DND-41 (cell line): ENCODE results near the gene ALG8.

ENCODE experiments used
- ATAC-seq: fragments of 200-7000 bp; cut with Tn5 transposase; 3 replicates; pipeline ENCODE4 v1.9.1; 2021; ENCODE audit warnings: low read depth; ENCODE audit not compliant: insufficient read depth
- DNase-seq: peaks from one replicate; pipeline ENCODE4 v3.0.0-alpha.2; 2020
- H2AFZ ChIP-seq: 2 replicates; pipeline ENCODE4 v1.6.0; 2012; ENCODE audit warnings: low read depth, low read length
- H3K27ac ChIP-seq: 2 replicates; pipeline ENCODE4 v1.5.1; 2012; ENCODE audit warnings: low read length, inconsistent platforms
- H3K27me3 ChIP-seq: fragments of 200-600 bp; sonication (generic); 2 replicates; pipeline ENCODE4 v1.6.0; 2012; ENCODE audit warnings: low read length, mild to moderate bottlenecking, inconsistent platforms; ENCODE audit not compliant: insufficient read depth, poor library complexity
- H3K36me3 ChIP-seq: 2 replicates; pipeline ENCODE4 v1.5.1; 2012; ENCODE audit warnings: low read length, inconsistent platforms; ENCODE audit not compliant: insufficient read depth
- H3K4me1 ChIP-seq: 2 replicates; pipeline ENCODE4 v1.5.1; 2012; ENCODE audit warnings: mild to moderate bottlenecking, low read length; ENCODE audit not compliant: insufficient read depth
- H3K4me2 ChIP-seq: 2 replicates; pipeline ENCODE4 v1.6.0; 2012; ENCODE audit warnings: mild to moderate bottlenecking, moderate library complexity, low read length, inconsistent platforms; ENCODE audit not compliant: insufficient read depth
- H3K4me3 ChIP-seq, 2 experiments: fragments of 200-600 bp in 1 of 2; shearing (Covaris generic) in 1 of 2; 2 replicates each; pipeline ENCODE4 v1.5.1; 2012 to 2016; ENCODE audit warnings: inconsistent platforms in 2 of 2, low read length in 2 of 2, mild to moderate bottlenecking in 2 of 2, low read depth in 1 of 2, moderate library complexity in 1 of 2
- H3K79me2 ChIP-seq: 2 replicates; pipeline ENCODE4 v1.6.0; 2012; ENCODE audit warnings: low read length, inconsistent platforms; ENCODE audit not compliant: insufficient read depth
- H3K9ac ChIP-seq: 2 replicates; pipeline ENCODE4 v1.6.0; 2012; ENCODE audit warnings: low read depth, mild to moderate bottlenecking, inconsistent platforms, low read length, moderate library complexity
- H3K9me3 ChIP-seq: 2 replicates; pipeline ENCODE4 v1.5.1; 2012; ENCODE audit warnings: low read length, moderate library complexity, mild to moderate bottlenecking, inconsistent platforms; ENCODE audit not compliant: insufficient read depth, severe bottlenecking
- H4K20me1 ChIP-seq: 2 replicates; pipeline ENCODE4 v1.6.0; 2012; ENCODE audit warnings: low read length; ENCODE audit not compliant: insufficient read depth
- CTCF ChIP-seq: IDR thresholded peaks from 2 replicates; pipeline ENCODE4 v1.5.1; 2012; ENCODE audit warnings: borderline replicate concordance, low read length, moderate library complexity, mild to moderate bottlenecking; ENCODE audit not compliant: poor library complexity, severe bottlenecking; ENCODE audit errors: extremely low read depth
- EZH2 ChIP-seq: IDR thresholded peaks from 3 replicates; pipeline ENCODE4 v1.6.1; 2012; ENCODE audit warnings: borderline replicate concordance, low read depth, mild to moderate bottlenecking, moderate library complexity, low read length, inconsistent platforms; ENCODE audit not compliant: severe bottlenecking

The ALG8 gene

GRCh38 chr11:78170874-78171549, 31.6 kb upstream of the ALG8 start:
- H3K27me3 ChIP-seq, result no peaks in the 10 kb centered on the region
- H3K4me1 ChIP-seq, result no peaks in the 10 kb centered on the region
- no peak overlapping the region for H2AFZ ChIP-seq
- H3K4me2 ChIP-seq, result no peak overlapping the region
- peaks cover 6% of the 10 kb centered on the region for H3K36me3 ChIP-seq
- no peaks in the 10 kb centered on the region for H4K20me1 ChIP-seq
- no peaks in the 10 kb centered on the region for H3K79me2 ChIP-seq
- no peak overlapping the region for H3K4me3 ChIP-seq
- no peak overlapping the region for H3K9ac ChIP-seq
- H3K9me3 ChIP-seq, result no peaks in the 10 kb centered on the region
- TF ChIP-seq EZH2, result no peak
- TF ChIP-seq CTCF, result no peak
- no peak overlapping the region for H3K27ac ChIP-seq
- no peak for ATAC-seq
- DNase-seq, result no peak

DNA sequence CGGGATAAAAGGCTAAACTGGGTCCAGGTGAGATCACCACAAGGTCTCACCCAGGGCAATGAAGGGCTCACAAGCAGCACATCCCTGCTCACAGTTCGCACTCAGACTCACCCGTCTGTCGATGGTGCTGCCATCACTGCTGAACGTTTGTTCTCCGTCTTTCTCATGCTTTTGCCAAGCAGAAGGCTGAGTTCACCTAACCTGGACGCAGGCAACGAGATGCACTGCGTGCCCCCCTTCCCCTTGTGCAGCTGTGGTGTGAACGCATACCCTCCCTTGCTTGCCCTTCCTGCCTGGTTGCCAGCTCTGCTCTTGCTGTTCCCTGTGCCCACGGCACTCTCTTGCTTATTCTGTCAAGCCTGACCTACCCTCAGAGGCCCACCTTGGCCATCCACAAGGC, 31.0 kb upstream of the ALG8 start:
- no peaks in the 10 kb centered on the region for H3K27me3 ChIP-seq
- no peak overlapping the region for H3K9ac ChIP-seq
- DNase-seq (no peak), ATAC-seq (no peak)
- no peaks in the 10 kb centered on the region for H3K9me3 ChIP-seq
- H3K4me2 ChIP-seq, result no peak overlapping the region
- no peak overlapping the region for H3K4me3 ChIP-seq
- no peak for TF ChIP-seq CTCF
- TF ChIP-seq EZH2, result no peak
- no peaks in the 10 kb centered on the region for H3K79me2 ChIP-seq
- H4K20me1 ChIP-seq, result no peaks in the 10 kb centered on the region
- H3K27ac ChIP-seq, result no peak overlapping the region
- peaks cover 6% of the 10 kb centered on the region for H3K36me3 ChIP-seq
- H2AFZ ChIP-seq, result no peak overlapping the region
- no peaks in the 10 kb centered on the region for H3K4me1 ChIP-seq

DNA sequence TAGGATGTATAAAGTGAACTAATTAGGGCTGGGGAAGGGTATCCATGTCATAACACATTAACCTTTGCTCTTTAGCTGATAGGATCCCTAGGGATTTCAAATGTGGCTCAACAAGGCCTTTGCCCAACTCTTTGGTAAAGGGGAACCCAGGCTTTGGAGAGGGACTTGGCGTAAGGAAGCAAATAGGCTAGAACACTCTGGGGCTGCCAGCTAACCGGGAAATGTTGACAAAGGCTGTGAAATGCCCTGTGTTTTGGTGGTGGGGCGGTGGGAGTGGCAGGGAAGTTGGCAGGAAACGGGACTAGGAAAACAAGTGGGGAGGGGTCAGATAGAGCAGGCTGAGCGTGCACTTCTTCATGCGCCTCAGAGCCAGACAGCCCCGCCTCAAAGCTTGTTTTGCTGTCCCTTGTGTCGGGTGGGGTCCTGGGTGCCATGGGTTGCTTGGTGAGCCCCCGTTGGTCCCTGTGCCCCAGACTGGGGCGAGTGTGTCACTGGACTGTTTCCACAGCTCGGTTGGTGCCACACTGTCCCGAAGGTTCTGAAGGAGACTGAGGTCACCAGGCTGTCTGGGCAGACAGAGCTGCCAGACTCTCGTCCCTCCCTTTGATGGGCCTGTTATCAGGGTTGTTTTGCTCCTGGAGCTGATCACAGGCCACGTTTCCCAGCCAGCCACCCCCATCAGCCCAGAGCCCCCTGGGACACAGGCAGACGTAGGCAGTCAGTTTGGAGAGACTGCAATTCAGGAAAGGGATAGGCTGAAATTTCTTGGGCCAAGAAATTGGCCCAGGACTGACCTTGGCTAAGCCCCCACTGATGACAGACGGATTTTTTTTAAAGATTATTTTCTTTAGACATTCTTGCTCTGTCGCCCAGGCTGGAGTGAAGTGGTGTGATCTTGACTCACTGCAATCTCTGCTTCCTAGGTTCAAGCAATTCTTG, 29.4 kb upstream of the ALG8 start:
- Histone ChIP-seq H3K79me2 (no peaks in the 10 kb centered on the region), H3K9ac (no peak overlapping the region), H3K9me3 (no peaks in the 10 kb centered on the region), H4K20me1 (no peaks in the 10 kb centered on the region), H3K4me1 (no peaks in the 10 kb centered on the region), H3K27me3 (no peaks in the 10 kb centered on the region), H3K4me2 (no peak overlapping the region), H2AFZ (no peak overlapping the region), H3K27ac (no peak overlapping the region), H3K36me3 (peaks cover 3% of the 10 kb centered on the region), H3K4me3 (no peak overlapping the region)
- ATAC-seq (no peak), DNase-seq (no peak)
- TF ChIP-seq CTCF (no peak), EZH2 (no peak)
